MCF 10A (cell line): ENCODE data around the gene SCYGR1. TPM values are rescaled to one million over a fixed set of nuclear protein-coding genes. Genes with fewer than 3 reads are reported as not detected.

ENCODE experiments used
- BruUV-seq: library from RNA; stranded (reverse); fragments of 400-500 nt; replicated peaks from 2 replicates; lab custom pipeline; 2021; lab: Mats Ljungman, UMichigan
- CTCF ChIA-PET: fragments of 300-600 bp; sonication (Branson Sonifier 250); formaldehyde crosslinking; extraction: SDS; loops from one replicate; lab custom pipeline; 2021; ENCODE audit warnings: antibody characterized with exemption, inconsistent platforms; lab: Yijun Ruan, JAX
- POLR2A ChIA-PET: fragments of 300-600, 350-650 bp; sonication (Branson Sonifier 250); formaldehyde crosslinking; extraction: SDS; loops from one replicate; lab custom pipeline; 2020; ENCODE audit warnings: antibody characterized with exemption, inconsistent platforms; lab: Yijun Ruan, JAX
- DNase-seq: peaks from one replicate; pipeline ENCODE4 v3.0.0-alpha.2; 2018; ENCODE audit not compliant: unreplicated experiment
- H3K27ac Mint-ChIP-seq: one replicate; pipeline ENCODE4 v1.8.0; 2022; ENCODE audit warnings: mild to moderate bottlenecking, low read depth, mixed read lengths; ENCODE audit not compliant: unreplicated experiment
- H3K27me3 Mint-ChIP-seq: one replicate; pipeline ENCODE4 v1.8.0; 2022; ENCODE audit warnings: mixed read lengths; ENCODE audit not compliant: insufficient read depth, unreplicated experiment
- H3K36me3 Mint-ChIP-seq: one replicate; pipeline ENCODE4 v1.8.0; 2022; ENCODE audit warnings: mild to moderate bottlenecking, moderate library complexity, mixed read lengths; ENCODE audit not compliant: insufficient read depth, unreplicated experiment
- H3K4me1 Mint-ChIP-seq: one replicate; pipeline ENCODE4 v1.8.0; 2022; ENCODE audit warnings: mixed read lengths; ENCODE audit not compliant: insufficient read depth, unreplicated experiment
- H3K4me3 Mint-ChIP-seq: one replicate; pipeline ENCODE4 v1.8.0; 2022; ENCODE audit warnings: mild to moderate bottlenecking, moderate library complexity, mixed read lengths; ENCODE audit not compliant: unreplicated experiment
- H3K9me3 Mint-ChIP-seq: one replicate; pipeline ENCODE4 v1.8.0; 2022; ENCODE audit warnings: mixed read lengths; ENCODE audit not compliant: unreplicated experiment
- intact Hi-C: fragments of 100-400 bp; cut with micrococcal nuclease; formaldehyde crosslinking; loops from 2 replicates; pipeline ENCODE4 v1.14.1; 2022
- total RNA-seq: library from RNA; stranded (reverse); gene quantifications from 2 replicates; pipeline ENCODE4 v1.2.3, GENCODE V29; 2022
- TF ChIP-seq, protein P1 (sequence below): fragments of 200-600 bp; IDR thresholded peaks from one replicate; pipeline ENCODE4 v1.8.0; 2022; ENCODE audit warnings: antibody characterized with exemption, mild to moderate bottlenecking; ENCODE audit not compliant: unreplicated experiment

The SCYGR1 gene
- total RNA-seq, 1 experiment from 2014 or later, result not detected

DNA sequence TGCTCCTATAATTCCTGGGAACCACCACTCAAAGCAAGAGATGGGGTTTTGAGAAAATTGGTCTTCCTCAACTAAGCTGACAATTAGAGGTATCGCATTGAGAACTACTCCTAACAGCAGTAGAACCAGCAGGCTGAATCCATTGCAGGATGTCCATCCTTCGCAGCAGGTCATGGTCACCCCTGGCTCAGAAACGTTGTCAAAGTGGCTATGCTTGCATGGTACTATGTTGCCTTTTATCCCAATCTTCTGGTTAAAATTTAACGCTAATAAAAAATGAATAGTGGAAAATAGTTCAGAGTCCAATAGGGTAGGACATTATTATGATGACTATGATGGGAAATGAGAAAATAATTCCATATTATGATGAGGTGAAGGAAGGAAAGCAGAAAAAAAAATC, 8.7 kb downstream of the SCYGR1 start, which contains the start of gene TM4SF20:
Gene TM4SF20 (minus strand): TSS at position 212 of the 400 bp plus-strand sequence. CDS start 38 bp downstream, at position 174.
- Mint-ChIP-seq H3K4me1 (peaks cover 23% of the 10 kb centered on the region), H3K27me3 (no peaks in the 10 kb centered on the region), H3K9me3 (no peaks in the 10 kb centered on the region), H3K27ac (peak within 1 kb of the TSS; percentile 86), H3K36me3 (no peaks in the 10 kb centered on the region), H3K4me3 (no peak within 1 kb of the TSS)
- DNase-seq, result no peak
- CTCF ChIA-PET, result interaction anchor here (0.5 to 1.3 kb wide), 5 partner anchors 19 to 31 kb away, joined by 3 to 8 read pairs (median 3); no protein-coding TSS in a partner anchor
- TF ChIP-seq, protein P1, sequence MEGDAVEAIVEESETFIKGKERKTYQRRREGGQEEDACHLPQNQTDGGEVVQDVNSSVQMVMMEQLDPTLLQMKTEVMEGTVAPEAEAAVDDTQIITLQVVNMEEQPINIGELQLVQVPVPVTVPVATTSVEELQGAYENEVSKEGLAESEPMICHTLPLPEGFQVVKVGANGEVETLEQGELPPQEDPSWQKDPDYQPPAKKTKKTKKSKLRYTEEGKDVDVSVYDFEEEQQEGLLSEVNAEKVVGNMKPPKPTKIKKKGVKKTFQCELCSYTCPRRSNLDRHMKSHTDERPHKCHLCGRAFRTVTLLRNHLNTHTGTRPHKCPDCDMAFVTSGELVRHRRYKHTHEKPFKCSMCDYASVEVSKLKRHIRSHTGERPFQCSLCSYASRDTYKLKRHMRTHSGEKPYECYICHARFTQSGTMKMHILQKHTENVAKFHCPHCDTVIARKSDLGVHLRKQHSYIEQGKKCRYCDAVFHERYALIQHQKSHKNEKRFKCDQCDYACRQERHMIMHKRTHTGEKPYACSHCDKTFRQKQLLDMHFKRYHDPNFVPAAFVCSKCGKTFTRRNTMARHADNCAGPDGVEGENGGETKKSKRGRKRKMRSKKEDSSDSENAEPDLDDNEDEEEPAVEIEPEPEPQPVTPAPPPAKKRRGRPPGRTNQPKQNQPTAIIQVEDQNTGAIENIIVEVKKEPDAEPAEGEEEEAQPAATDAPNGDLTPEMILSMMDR, result no peak
- BruUV-seq, result no TSS peak
- intact Hi-C loops, result loop anchor here (2.0 kb wide), 1 partner anchor 54 kb away; the partner anchor contains the start of gene MFF
- POLR2A ChIA-PET, result interaction anchor here (0.6 to 2.8 kb wide), 9 partner anchors 8 to 1708 kb away, joined by 3 to 13 read pairs (median 3); partner anchors contain the start of genes MFF and SCYGR1

DNA sequence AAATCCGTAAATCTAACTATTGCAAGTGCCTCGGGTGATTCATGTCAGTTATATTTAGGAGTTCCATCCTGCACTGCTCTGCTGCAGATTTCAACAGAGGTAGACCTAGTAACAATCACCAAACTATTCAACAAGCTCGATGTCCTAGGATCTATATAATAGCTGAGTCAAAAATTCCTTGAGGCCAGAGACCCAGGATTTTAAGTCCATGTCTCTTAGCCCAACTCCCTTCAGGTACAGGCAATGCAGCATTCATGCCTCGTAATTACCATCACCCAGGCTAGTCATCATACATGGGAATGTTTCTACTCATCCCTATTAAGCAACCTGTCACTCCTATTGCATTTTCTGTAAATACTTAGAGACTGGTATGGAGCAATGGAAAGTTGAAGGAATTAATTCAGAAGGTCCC, 9.4 kb downstream of the SCYGR1 start:
- Mint-ChIP-seq H3K36me3 (no peaks in the 10 kb centered on the region), H3K27me3 (no peaks in the 10 kb centered on the region), H3K4me3 (no peak overlapping the region), H3K9me3 (no peaks in the 10 kb centered on the region), H3K4me1 (peaks cover 23% of the 10 kb centered on the region), H3K27ac (peak overlapping the region; percentile 86)
- POLR2A ChIA-PET, result interaction anchor here (0.6 to 2.8 kb wide), 14 partner anchors 8 to 1897 kb away, joined by 3 to 13 read pairs (median 4); partner anchors contain the start of genes MFF and SCYGR1
- CTCF ChIA-PET, result interaction anchor here (0.5 to 1.3 kb wide), 5 partner anchors 19 to 30 kb away, joined by 3 to 8 read pairs (median 3); no protein-coding TSS in a partner anchor
- TF ChIP-seq, protein P1, result no peak
- intact Hi-C loops, result loop anchor here (2.0 kb wide), 1 partner anchor 54 kb away; the partner anchor contains the start of gene MFF
- DNase-seq, result peak; percentile 88
- BruUV-seq, result no TSS peak

DNA sequence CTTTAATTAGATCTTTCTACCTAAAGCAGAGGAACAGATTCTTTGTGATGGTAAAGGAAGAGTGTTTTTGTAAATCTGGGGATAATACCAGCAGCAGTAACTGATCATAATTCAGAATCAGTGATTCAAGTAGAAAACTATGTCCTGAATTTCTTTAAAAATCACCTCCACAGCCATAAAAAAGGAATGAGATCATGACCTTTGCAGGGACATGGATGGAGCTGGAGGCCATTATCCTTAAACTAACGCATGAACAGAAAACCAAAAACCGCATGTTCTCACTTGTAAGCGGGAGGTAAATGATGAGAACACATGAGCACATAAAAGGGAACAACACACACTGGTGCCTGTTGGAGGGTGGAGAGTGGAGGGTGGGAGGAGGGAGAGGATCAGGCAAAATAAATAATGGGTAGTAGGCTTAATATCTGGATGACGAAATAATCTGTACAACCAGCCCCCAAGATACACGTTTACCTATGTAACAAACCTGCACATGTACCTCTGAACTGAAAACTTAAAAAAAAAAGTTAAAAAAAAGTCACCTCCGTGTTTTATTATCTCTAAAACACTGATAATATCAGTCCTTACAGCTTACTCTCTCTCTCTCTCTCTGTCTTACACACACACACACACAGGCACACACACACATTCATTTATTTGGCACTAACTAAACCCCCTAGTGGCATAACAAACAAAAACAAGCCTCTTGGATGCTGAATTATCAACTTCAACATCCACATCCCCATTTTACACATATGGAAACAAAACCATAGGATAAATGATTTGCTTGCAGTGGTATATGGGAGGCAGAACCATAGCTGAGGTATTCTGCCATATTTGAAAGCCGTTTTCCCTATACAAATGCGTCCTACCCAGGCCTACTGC, 10.0 kb downstream of the SCYGR1 start:
- no peaks in the 10 kb centered on the region for H3K27me3 Mint-ChIP-seq
- H3K4me3 Mint-ChIP-seq, result no peak overlapping the region
- H3K9me3 Mint-ChIP-seq, result no peaks in the 10 kb centered on the region
- H3K36me3 Mint-ChIP-seq, result no peaks in the 10 kb centered on the region
- CTCF ChIA-PET, result interaction anchor here (0.7 to 1.3 kb wide), 4 partner anchors 15 to 30 kb away, joined by 3 to 8 read pairs (median 4); no protein-coding TSS in a partner anchor
- TF ChIP-seq, protein P1, result peak; percentile 16
- no TSS peak for BruUV-seq
- intact Hi-C loops, result loop anchor here (2.0 kb wide), 1 partner anchor 53 kb away; the partner anchor contains the start of gene MFF
- H3K27ac Mint-ChIP-seq, result peak overlapping the region; percentile 86
- POLR2A ChIA-PET, result interaction anchor here (0.6 to 2.8 kb wide), 12 partner anchors 9 to 1896 kb away, joined by 3 to 13 read pairs (median 4); partner anchors contain the start of gene MFF
- DNase-seq, result no peak
- peaks cover 23% of the 10 kb centered on the region for H3K4me1 Mint-ChIP-seq
